SH-SY5Y (cell line): ENCODE measurements around the gene CCSER2.
A peak's percentile ranks its signal among the peaks of the same experiment; 100 is the strongest.

Experiments used
- GATA2 ChIP-seq: IDR thresholded peaks from 2 replicates; pipeline ENCODE4 v1.6.1; 2011; ENCODE audit warnings: mild to moderate bottlenecking, low read depth, low read length
- GATA3 ChIP-seq: IDR thresholded peaks from 2 replicates; pipeline ENCODE4 v1.6.1; 2011; ENCODE audit warnings: low read depth, mild to moderate bottlenecking, low read length, moderate library complexity

DNA sequence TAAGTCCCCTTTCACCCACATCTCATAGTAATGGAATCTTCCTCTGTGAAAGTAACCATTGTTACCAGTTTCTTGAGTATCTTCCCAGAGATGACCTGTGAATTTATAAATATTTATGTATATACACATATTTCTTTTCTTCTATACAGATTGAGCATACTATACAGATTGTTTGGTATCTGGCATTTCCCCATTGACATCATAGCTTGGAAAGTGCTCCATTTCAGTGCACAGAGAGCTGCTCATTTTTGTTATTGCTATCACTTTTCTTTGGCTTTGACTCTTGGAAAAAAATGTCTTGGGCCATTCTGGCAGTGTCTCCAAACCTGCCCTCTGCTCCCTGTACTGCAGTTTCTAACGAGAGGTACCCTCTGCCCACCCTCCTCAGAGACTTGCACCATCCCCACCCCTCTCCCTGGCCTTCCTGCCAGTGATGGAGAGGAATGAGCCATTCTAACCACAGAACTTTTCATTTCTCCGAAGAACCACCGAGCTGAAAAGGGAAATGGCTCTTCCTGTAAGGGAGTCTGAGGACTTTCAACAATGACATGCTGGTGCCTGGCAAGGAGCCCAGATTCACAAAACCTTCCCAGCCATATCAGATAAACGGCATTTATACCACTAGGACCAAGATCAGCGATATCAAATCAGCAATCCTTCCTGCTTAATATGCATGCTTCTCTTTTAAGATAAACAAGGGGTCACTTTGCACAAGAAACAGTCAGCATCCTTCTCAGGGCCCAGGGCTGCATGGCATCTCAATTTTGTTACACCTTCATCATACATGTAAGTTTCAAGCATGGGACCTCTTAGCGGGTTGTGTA, 19.7 kb upstream of the CCSER2 start:
- peak; percentile 96 for TF ChIP-seq GATA2
- peak; percentile 93 for TF ChIP-seq GATA3
